AG09309 (cell line): ENCODE measurements around the gene MSL1.

Source experiments
- DNase-seq: peaks from one replicate; pipeline ENCODE4 v3.0.0-alpha.2; 2010; ENCODE audit warnings: low read depth
- H3K4me3 ChIP-seq: 2 replicates; pipeline ENCODE4 v1.5.1; 2011; ENCODE audit warnings: mild to moderate bottlenecking, low read depth, low read length, moderate library complexity; ENCODE audit not compliant: control insufficient read depth
- TF ChIP-seq, protein P1 (sequence below): IDR thresholded peaks from 2 replicates; pipeline ENCODE4 v1.5.1; 2011; ENCODE audit warnings: mild to moderate bottlenecking, low read depth, low read length, inconsistent platforms; ENCODE audit not compliant: insufficient read depth, control insufficient read depth; ENCODE audit errors: missing control alignments

The MSL1 gene

DNA sequence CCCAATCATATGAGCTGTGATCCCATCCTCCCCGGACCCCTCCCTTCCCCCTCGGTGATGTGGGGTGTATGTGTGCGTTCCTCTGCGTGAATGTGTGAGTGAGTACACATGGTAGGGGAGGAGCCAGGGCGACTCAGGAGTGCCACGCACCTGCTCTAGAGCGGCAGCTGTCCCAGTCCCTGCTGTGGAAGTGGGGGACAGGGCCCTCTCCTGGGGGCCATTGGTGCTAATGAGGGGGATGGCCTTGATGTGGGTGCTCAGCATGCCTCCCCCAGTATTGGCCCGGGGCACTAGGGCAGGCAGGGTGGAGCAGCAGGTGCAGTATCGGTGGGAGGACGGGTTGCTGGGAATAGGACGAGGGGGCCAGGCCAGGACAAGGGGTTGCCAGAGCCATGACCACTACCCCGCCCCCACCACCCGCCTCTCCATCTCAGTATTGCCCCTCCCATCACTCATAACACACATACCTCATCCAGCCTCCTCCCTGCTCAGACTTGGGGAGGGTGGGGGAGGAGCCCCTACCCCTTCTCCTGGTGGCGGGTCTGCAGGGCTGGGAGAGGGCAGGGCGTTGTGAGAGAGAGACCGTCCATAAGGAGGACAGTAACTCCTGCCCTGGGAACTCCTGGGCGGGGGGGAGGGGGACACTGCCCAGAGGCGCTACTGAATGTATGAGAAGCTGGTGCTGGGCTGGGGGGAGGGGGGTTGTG, 29.9 kb upstream of the MSL1 start:
- no peak overlapping the region for H3K4me3 ChIP-seq
- TF ChIP-seq, protein P1, sequence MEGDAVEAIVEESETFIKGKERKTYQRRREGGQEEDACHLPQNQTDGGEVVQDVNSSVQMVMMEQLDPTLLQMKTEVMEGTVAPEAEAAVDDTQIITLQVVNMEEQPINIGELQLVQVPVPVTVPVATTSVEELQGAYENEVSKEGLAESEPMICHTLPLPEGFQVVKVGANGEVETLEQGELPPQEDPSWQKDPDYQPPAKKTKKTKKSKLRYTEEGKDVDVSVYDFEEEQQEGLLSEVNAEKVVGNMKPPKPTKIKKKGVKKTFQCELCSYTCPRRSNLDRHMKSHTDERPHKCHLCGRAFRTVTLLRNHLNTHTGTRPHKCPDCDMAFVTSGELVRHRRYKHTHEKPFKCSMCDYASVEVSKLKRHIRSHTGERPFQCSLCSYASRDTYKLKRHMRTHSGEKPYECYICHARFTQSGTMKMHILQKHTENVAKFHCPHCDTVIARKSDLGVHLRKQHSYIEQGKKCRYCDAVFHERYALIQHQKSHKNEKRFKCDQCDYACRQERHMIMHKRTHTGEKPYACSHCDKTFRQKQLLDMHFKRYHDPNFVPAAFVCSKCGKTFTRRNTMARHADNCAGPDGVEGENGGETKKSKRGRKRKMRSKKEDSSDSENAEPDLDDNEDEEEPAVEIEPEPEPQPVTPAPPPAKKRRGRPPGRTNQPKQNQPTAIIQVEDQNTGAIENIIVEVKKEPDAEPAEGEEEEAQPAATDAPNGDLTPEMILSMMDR = no peak
- DNase-seq = no peak

DNA sequence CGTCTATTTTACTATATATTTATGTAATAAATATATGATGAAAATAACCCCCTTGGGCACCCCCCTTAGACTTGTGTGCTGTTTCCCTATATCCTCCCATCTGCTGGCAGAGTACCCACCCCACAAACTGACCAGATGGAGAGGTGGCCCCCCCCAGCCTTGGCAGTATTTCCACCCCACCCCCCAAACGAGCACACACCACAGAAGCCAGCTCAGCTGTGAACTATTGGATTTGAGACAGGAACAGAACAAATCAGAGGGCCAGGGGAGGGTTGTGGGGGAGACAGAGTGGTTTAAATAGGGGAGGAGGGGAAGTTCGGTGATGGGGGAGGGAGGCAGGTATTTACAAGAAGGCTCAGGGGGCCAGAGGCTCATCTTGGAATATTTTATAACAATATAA, 29.2 kb upstream of the MSL1 start:
- no peak overlapping the region for H3K4me3 ChIP-seq
- TF ChIP-seq, protein P1 = no peak
- no peak for DNase-seq

- H3K4me3 ChIP-seq = no peak overlapping the region
- TF ChIP-seq, protein P1 = no peak
- no peak for DNase-seq
Measured at GRCh38 chr17:40093005-40093579, 28.7 kb upstream of the MSL1 start.

- TF ChIP-seq, protein P1 = no peak
- H3K4me3 ChIP-seq = no peak overlapping the region
- DNase-seq = no peak
Measured at GRCh38 chr17:40093580-40094201, 28.1 kb upstream of the MSL1 start.

- no peak overlapping the region for H3K4me3 ChIP-seq
- DNase-seq = no peak
- TF ChIP-seq, protein P1 = no peak
Measured at GRCh38 chr17:40094874-40095273, 26.9 kb upstream of the MSL1 start.

DNA sequence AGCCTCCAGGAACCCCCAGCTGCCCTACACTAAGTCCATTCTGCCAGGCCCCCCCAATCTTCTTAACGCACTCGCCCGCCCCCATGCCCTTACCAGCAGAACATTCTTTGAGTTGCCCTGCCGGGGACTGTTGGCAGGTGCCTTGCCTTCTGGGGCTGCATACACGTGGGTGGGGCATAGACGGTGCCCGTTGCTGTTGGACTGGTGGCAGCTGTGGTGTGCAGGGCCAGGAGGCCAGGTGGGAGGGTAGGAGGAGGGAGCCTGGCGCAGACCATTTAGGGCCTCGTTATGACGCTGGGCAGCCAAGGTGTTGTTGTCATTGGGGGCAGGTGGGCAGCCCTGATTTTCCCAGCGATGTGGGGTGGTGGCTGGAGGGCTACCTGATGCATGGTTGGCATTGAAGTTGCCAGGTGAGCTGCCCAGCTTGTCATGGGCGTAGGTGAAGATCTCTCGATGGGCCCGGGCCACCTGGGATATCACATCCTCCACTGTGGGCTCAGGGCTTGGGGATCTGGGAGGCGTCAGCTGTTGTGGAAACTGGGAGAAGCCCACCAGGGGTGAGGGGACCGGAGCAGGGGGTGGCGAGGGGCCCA, 26.3 kb upstream of the MSL1 start:
- DNase-seq = no peak
- H3K4me3 ChIP-seq = no peak overlapping the region
- TF ChIP-seq, protein P1 = no peak
